ENCODE measurements around the gene ATE1.
"Not testable (repeated sequence)": the region's sequence is repeated elsewhere in the genome, so short reads cannot be mapped to it uniquely, and the experiment has no call there.

Gene ATE1

GRCh38 chr10:121927841-121928527, at the start of gene ATE1:
TSS of gene ATE1 (minus strand) at chr10:121928031. CDS start at chr10:121927949, 82 bp downstream.
- peak; percentile 87 for DNase-seq (ENCODE audit: low spot score)

GRCh38 chr10:121976607-121977006, 48.8 kb upstream of the ATE1 start:
- no peak for DNase-seq (ENCODE audit: low spot score)

- DNase-seq (ENCODE audit: low spot score) = no peak
Observed at GRCh38 chr10:121975295-121976086, 47.7 kb upstream of the ATE1 start.

- DNase-seq (ENCODE audit: low spot score) = peak; percentile 84
Observed at GRCh38 chr10:121974535-121975294, 46.9 kb upstream of the ATE1 start, which contains the start of gene NSMCE4A. TSS of gene NSMCE4A (minus strand) at chr10:121975217. CDS start at chr10:121975165, 52 bp downstream.

- DNase-seq (ENCODE audit: low spot score) = no peak
Observed at GRCh38 chr10:121974019-121974534, 46.2 kb upstream of the ATE1 start.

GRCh38 chr10:121969086-121969485, 41.3 kb upstream of the ATE1 start:
- DNase-seq (ENCODE audit: low spot score) = not testable (repeated sequence)

GRCh38 chr10:121965996-121966395, 38.2 kb upstream of the ATE1 start:
- DNase-seq (ENCODE audit: low spot score) = no peak

GRCh38 chr10:121961456-121961855, 33.6 kb upstream of the ATE1 start:
- no peak for DNase-seq (ENCODE audit: low spot score)

GRCh38 chr10:121959671-121960070, 31.8 kb upstream of the ATE1 start:
- DNase-seq (ENCODE audit: low spot score) = no peak

- DNase-seq (ENCODE audit: low spot score) = peak; percentile 34
Observed at GRCh38 chr10:121956111-121957061, 28.6 kb upstream of the ATE1 start.

GRCh38 chr10:121952226-121952625, 24.4 kb upstream of the ATE1 start:
- no peak for DNase-seq (ENCODE audit: low spot score)

GRCh38 chr10:121949451-121949850, 21.6 kb upstream of the ATE1 start:
- DNase-seq (ENCODE audit: low spot score) = no peak

- DNase-seq (ENCODE audit: low spot score) = no peak
Observed at GRCh38 chr10:121949049-121949448, 21.2 kb upstream of the ATE1 start.

- no peak for DNase-seq (ENCODE audit: low spot score)
Observed at GRCh38 chr10:121947343-121948330, 19.8 kb upstream of the ATE1 start.

GRCh38 chr10:121942749-121943416, 15.1 kb upstream of the ATE1 start:
- DNase-seq (ENCODE audit: low spot score) = peak; percentile 76

- DNase-seq (ENCODE audit: low spot score) = no peak
Observed at GRCh38 chr10:121941532-121941931, 13.7 kb upstream of the ATE1 start.

- no peak for DNase-seq (ENCODE audit: low spot score)
Observed at GRCh38 chr10:121936295-121936694, 8.5 kb upstream of the ATE1 start.

GRCh38 chr10:121935702-121936101, 7.9 kb upstream of the ATE1 start:
- DNase-seq (ENCODE audit: low spot score) = no peak

Data from hepatic stellate cell (primary cell).